ENCODE results near the gene ADD3. TPM values are rescaled to one million over a fixed set of nuclear protein-coding genes. Genes with fewer than 3 reads are reported as not detected.

ADD3 gene
- total RNA-seq, 3 donors from 2014 or later (not counting 1 experiment from before 2014, with no cell fraction given): 341 to 437 (median 344) TPM

GRCh38 chr10:110107430-110107829 is 99.6 kb downstream of the ADD3 start:
- Histone ChIP-seq H3K27ac (ENCODE audit: low read length) (no peak overlapping the region), H3K9me3 (ENCODE audit: control insufficient read depth, insufficient read depth, low read length) (no peaks in the 10 kb centered on the region), H3K27me3 (ENCODE audit: control insufficient read depth, insufficient read depth, low read length) (no peaks in the 10 kb centered on the region), H3K36me3 (ENCODE audit: control insufficient read depth, insufficient read depth, low read length) (peaks cover 24% of the 10 kb centered on the region), H3K4me3 (ENCODE audit: low read length) (no peak overlapping the region), H3K4me1 (ENCODE audit: control insufficient read depth, insufficient read depth, low read length) (no peaks in the 10 kb centered on the region)
- no peaks in the 10 kb centered on the region for H3K27me3 Mint-ChIP-seq (ENCODE audit: low read depth in 2 of 2)
- no peak for ATAC-seq
- intact Hi-C loops (cut with micrococcal nuclease): loop anchor here (10.0 kb wide), 1 partner anchor 223 kb away; no protein-coding TSS in a partner anchor
- H3K4me1 Mint-ChIP-seq: peaks cover 39 to 41% of the 10 kb centered on the region in 2 donors
- H3K27ac Mint-ChIP-seq: peak overlapping the region; percentile 50 to 51
- no peak for DNase-seq
- H3K4me3 Mint-ChIP-seq: no peak overlapping the region
- TF ChIP-seq CTCF (IDR thresholded peaks at IDR 0.05): no peak
- WGBS (ENCODE audit: insufficient coverage): 98% methylated on average over 6 of the region's 6 CpGs
- no peaks in the 10 kb centered on the region for H3K36me3 Mint-ChIP-seq
- no peaks in the 10 kb centered on the region for H3K9me3 Mint-ChIP-seq

- Mint-ChIP-seq H3K4me1 (peaks cover 39 to 41% of the 10 kb centered on the region in 2 donors), H3K36me3 (no peaks in the 10 kb centered on the region), H3K4me3 (no peak overlapping the region), H3K9me3 (no peaks in the 10 kb centered on the region), H3K27ac (peak overlapping the region; percentile 18 to 50), H3K27me3 (ENCODE audit: low read depth in 2 of 2) (no peaks in the 10 kb centered on the region)
- TF ChIP-seq CTCF (IDR thresholded peaks at IDR 0.05): no peak
- H3K27ac ChIP-seq (ENCODE audit: low read length): no peak overlapping the region
- H3K27me3 ChIP-seq (ENCODE audit: control insufficient read depth, insufficient read depth, low read length): no peaks in the 10 kb centered on the region
- no peak overlapping the region for H3K4me3 ChIP-seq (ENCODE audit: low read length)
- DNase-seq (no peak), ATAC-seq (no peak)
- intact Hi-C loops (cut with micrococcal nuclease): loop anchor here (10.0 kb wide), 1 partner anchor 223 kb away; no protein-coding TSS in a partner anchor
- peaks cover 26% of the 10 kb centered on the region for H3K36me3 ChIP-seq (ENCODE audit: control insufficient read depth, insufficient read depth, low read length)
- H3K9me3 ChIP-seq (ENCODE audit: control insufficient read depth, insufficient read depth, low read length): no peaks in the 10 kb centered on the region
- no peaks in the 10 kb centered on the region for H3K4me1 ChIP-seq (ENCODE audit: control insufficient read depth, insufficient read depth, low read length)
Measured at GRCh38 chr10:110107887-110108286, 100.1 kb downstream of the ADD3 start.

GRCh38 chr10:110109511-110109910 is 101.7 kb downstream of the ADD3 start:
- no peak for ATAC-seq
- Mint-ChIP-seq H3K9me3 (no peaks in the 10 kb centered on the region), H3K4me1 (peaks cover 34 to 43% of the 10 kb centered on the region in 2 donors), H3K27ac (peak overlapping the region; percentile 45 to 82), H3K27me3 (ENCODE audit: low read depth in 2 of 2) (no peaks in the 10 kb centered on the region), H3K36me3 (peaks cover 12% of the 10 kb centered on the region), H3K4me3 (no peak overlapping the region)
- DNase-seq: no peak
- Histone ChIP-seq H3K4me3 (ENCODE audit: low read length) (no peak overlapping the region), H3K9me3 (ENCODE audit: control insufficient read depth, insufficient read depth, low read length) (no peaks in the 10 kb centered on the region), H3K27me3 (ENCODE audit: control insufficient read depth, insufficient read depth, low read length) (no peaks in the 10 kb centered on the region), H3K36me3 (ENCODE audit: control insufficient read depth, insufficient read depth, low read length) (peaks cover 34% of the 10 kb centered on the region), H3K4me1 (ENCODE audit: control insufficient read depth, insufficient read depth, low read length) (no peaks in the 10 kb centered on the region), H3K27ac (ENCODE audit: low read length) (no peak overlapping the region)
- intact Hi-C loops (cut with micrococcal nuclease): loop anchor here (10.0 kb wide), 1 partner anchor 225 kb away; no protein-coding TSS in a partner anchor
- no peak for TF ChIP-seq CTCF (IDR thresholded peaks at IDR 0.05)

- DNase-seq (no peak), ATAC-seq (peak; percentile 21 to 87 (median 84))
- Histone ChIP-seq H3K4me3 (ENCODE audit: low read length) (no peak overlapping the region), H3K27me3 (ENCODE audit: control insufficient read depth, insufficient read depth, low read length) (no peaks in the 10 kb centered on the region), H3K4me1 (ENCODE audit: control insufficient read depth, insufficient read depth, low read length) (no peaks in the 10 kb centered on the region), H3K36me3 (ENCODE audit: control insufficient read depth, insufficient read depth, low read length) (peaks cover 39% of the 10 kb centered on the region), H3K27ac (ENCODE audit: low read length) (no peak overlapping the region), H3K9me3 (ENCODE audit: control insufficient read depth, insufficient read depth, low read length) (no peaks in the 10 kb centered on the region)
- Mint-ChIP-seq H3K9me3 (no peaks in the 10 kb centered on the region), H3K36me3 (peaks cover 12% of the 10 kb centered on the region), H3K4me3 (no peak overlapping the region), H3K4me1 (peaks cover 34 to 47% of the 10 kb centered on the region in 2 donors), H3K27ac (peak overlapping the region; percentile 78 to 82), H3K27me3 (ENCODE audit: low read depth in 2 of 2) (no peaks in the 10 kb centered on the region)
- no peak for TF ChIP-seq CTCF (IDR thresholded peaks at IDR 0.05)
- WGBS (ENCODE audit: insufficient coverage): 77% methylated on average over 3 of the region's 3 CpGs
- intact Hi-C loops (cut with micrococcal nuclease): no loop called here
Measured at GRCh38 chr10:110110338-110110737, 102.6 kb downstream of the ADD3 start.

Measured in natural killer cell (primary cell).